ENCODE measurements around the gene ATXN2. TPM values are rescaled to one million over a fixed set of nuclear protein-coding genes. Genes with fewer than 3 reads are reported as not detected.
"Not testable (repeated sequence)": the region's sequence is repeated elsewhere in the genome, so short reads cannot be mapped to it uniquely, and the experiment has no call there.

The ATXN2 gene
- total RNA-seq, 3 donors from 2014 or later = 49.9 to 82.5 (median 55.4) TPM

GRCh38 chr12:111406474-111407376 lies 192.4 kb downstream of the ATXN2 start:
- H3K4me1 ChIP-seq (ENCODE audit: low read depth) = peaks cover 36% of the 10 kb centered on the region

DNA sequence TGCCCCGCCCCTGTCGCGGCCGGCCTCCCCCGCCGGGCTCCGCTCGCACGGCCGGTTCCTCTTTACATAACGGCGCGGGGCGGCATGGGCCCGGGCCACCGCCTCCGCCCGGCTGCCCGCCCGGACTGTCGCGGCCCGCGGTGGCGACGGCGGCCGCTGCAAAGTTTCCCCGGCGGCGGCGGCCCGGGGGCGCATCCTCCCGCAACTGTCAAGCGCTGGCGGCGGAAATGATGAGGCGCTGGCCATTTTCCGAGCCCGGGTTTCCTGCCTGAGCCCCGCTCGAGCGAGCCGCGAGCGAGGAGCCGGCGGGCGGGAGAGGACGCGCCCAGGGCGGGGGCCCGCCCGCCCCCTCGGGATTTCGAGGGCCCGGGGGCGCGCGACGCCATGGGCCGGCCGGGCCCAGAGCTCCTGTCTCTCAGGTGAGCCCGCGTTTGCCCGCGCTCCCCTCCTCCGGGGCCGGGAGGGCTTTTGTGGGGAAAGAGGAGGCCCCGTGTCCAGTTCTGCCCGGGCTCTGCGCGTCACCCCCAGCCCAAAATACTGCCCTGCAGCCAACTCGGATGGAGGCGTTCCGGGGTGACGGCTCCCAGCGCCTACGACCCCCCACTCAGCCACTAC lies 193.1 kb downstream of the ATXN2 start, which contains the start of gene SH2B3:
TSS of gene SH2B3 (plus strand) at position 65 of the 615 bp plus-strand sequence. CDS start 12,223 bp downstream, outside the sequence.
- intact Hi-C loops (cut with DNase I, micrococcal nuclease) = no loop called here
- Histone ChIP-seq H3K4me3 (peak within 1 kb of the TSS; percentile 80), H3K36me3 (ENCODE audit: low read depth) (no peaks in the 10 kb centered on the region), H3K9me3 (no peaks in the 10 kb centered on the region), H3K4me1 (ENCODE audit: low read depth) (peaks cover 36% of the 10 kb centered on the region)
- ATAC-seq (peak; percentile 14), DNase-seq (no peak)
- TF ChIP-seq, protein P1, sequence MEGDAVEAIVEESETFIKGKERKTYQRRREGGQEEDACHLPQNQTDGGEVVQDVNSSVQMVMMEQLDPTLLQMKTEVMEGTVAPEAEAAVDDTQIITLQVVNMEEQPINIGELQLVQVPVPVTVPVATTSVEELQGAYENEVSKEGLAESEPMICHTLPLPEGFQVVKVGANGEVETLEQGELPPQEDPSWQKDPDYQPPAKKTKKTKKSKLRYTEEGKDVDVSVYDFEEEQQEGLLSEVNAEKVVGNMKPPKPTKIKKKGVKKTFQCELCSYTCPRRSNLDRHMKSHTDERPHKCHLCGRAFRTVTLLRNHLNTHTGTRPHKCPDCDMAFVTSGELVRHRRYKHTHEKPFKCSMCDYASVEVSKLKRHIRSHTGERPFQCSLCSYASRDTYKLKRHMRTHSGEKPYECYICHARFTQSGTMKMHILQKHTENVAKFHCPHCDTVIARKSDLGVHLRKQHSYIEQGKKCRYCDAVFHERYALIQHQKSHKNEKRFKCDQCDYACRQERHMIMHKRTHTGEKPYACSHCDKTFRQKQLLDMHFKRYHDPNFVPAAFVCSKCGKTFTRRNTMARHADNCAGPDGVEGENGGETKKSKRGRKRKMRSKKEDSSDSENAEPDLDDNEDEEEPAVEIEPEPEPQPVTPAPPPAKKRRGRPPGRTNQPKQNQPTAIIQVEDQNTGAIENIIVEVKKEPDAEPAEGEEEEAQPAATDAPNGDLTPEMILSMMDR (IDR thresholded peaks at IDR 0.05) = no peak

More at GRCh38 chr12:111406474-111407376, 192.4 kb downstream of the ATXN2 start:
- ATAC-seq = no peak
- intact Hi-C loops (cut with DNase I, micrococcal nuclease) = no loop called here
- Histone ChIP-seq H3K9me3 (no peaks in the 10 kb centered on the region), H3K36me3 (ENCODE audit: low read depth) (no peaks in the 10 kb centered on the region), H3K4me3 (peak overlapping the region; percentile 80)
- TF ChIP-seq, protein P1 (IDR thresholded peaks at IDR 0.05) = no peak
- peak in 2 of 3 donors; percentile 62 to 82 for DNase-seq

DNA sequence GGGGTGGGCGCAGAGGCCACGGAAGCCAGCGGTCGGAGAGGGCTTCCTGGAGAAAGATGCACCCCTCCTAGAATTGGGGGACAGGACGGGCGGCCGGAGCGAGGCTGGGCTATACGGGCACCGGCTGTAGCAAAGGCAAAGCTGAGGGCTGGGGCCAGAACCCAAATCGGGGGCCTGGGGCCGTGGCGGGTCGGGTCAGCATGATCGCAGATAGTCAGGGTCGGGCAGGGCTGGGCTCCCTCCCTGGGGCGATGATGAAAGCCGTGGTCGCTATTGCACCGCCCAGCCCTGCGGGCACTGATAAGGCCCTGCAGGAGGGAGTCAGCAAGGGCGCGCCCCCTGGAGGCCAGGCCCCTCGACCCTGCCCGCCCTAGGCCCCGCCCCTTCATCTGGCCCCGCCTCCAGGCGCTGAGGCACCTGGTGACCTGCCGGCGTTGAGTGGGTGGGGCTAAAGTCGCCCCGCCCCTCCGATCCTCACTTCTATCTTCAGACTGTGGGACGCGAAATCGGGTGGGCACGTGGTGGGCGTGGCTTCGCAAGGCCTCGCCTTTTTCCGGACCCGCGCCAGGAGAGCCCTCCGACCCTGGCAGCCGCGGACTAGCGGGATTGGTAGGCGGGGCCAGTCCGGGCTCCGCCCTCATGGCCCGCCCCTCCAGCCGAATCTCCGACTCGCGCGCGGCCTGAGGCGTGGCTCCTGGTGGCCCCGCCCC lies 193.8 kb downstream of the ATXN2 start:
- Histone ChIP-seq H3K9me3 (no peaks in the 10 kb centered on the region), H3K36me3 (ENCODE audit: low read depth) (no peaks in the 10 kb centered on the region)
- intact Hi-C loops (cut with DNase I, micrococcal nuclease) = no loop called here

GRCh38 chr12:111404362-111405148 lies 194.6 kb downstream of the ATXN2 start:
- Histone ChIP-seq H3K36me3 (ENCODE audit: low read depth) (no peaks in the 10 kb centered on the region), H3K4me1 (ENCODE audit: low read depth) (peaks cover 23% of the 10 kb centered on the region), H3K4me3 (no peak overlapping the region), H3K9me3 (no peaks in the 10 kb centered on the region)
- TF ChIP-seq, protein P1 (IDR thresholded peaks at IDR 0.05) = no peak
- intact Hi-C loops (cut with DNase I, micrococcal nuclease) = loop anchor here in 1 of 2 donors (5.0 kb wide), 1 partner anchor 43 kb away; no protein-coding TSS in a partner anchor
- DNase-seq (peak in 1 of 3 donors; percentile 55), ATAC-seq (no peak)

More for the DNA sequence above, 193.8 kb downstream of the ATXN2 start:
- peak overlapping the region; percentile 80 for H3K4me3 ChIP-seq
- peak; percentile 90 for ATAC-seq
- TF ChIP-seq, protein P1 (IDR thresholded peaks at IDR 0.05) = peak; percentile 73
- H3K4me1 ChIP-seq (ENCODE audit: low read depth) = peaks cover 31% of the 10 kb centered on the region
- peak; percentile 98 to 99 (median 98) for DNase-seq

DNA sequence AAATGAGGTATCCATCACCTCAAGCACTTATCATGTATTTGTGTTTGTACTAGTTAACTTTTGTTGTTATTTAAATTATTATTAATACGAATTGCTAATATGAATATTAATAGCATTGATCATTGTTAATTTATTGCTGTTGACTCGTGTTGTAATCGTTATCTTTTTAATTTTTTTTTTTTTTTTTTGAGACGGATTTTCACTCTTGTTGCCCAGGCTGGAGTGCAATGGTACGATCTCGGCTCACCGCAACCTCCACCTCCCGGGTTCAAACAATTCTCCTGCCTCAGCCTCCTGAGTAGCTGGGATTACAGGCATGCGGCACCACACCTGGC lies 196.7 kb downstream of the ATXN2 start:
- not testable (repeated sequence) for ATAC-seq; H3K9me3 ChIP-seq; H3K36me3 ChIP-seq (ENCODE audit: low read depth); DNase-seq; H3K4me3 ChIP-seq
- intact Hi-C loops (cut with DNase I, micrococcal nuclease) = loop anchor here in 1 of 2 donors (5.0 kb wide), 1 partner anchor 45 kb away; no protein-coding TSS in a partner anchor
- peaks cover 14% of the 10 kb centered on the region for H3K4me1 ChIP-seq (ENCODE audit: low read depth)

Other genes starting within 250 kb of the ATXN2 start
- gene PHETA1, start 230.2 kb downstream of the ATXN2 start, total RNA-seq = 10 to 100 TPM; 21.4 to 39.8 (median 23.4) TPM
- gene SH2B3, start 193.4 kb downstream of the ATXN2 start, total RNA-seq = 10 to 100 TPM; 16.5 to 22.4 (median 20.5) TPM
- gene BRAP, start 86.6 kb upstream of the ATXN2 start, total RNA-seq = 10 to 100 TPM; 17.3 to 26.1 (median 22.3) TPM
- gene ACAD10, start 86.7 kb upstream of the ATXN2 start, total RNA-seq = 10 to 100 TPM; 36.5 to 55.8 (median 37.9) TPM
- 100 to 1,000 TPM; 293 to 382 (median 304) TPM for gene ALDH2, start 167.6 kb upstream of the ATXN2 start, total RNA-seq
- gene MAPKAPK5, start 242.9 kb upstream of the ATXN2 start, total RNA-seq = 10 to 100 TPM; 64.0 to 86.3 (median 82.0) TPM

All from mucosa of descending colon (tissue), 3 donors.